Stimulated activated CD4-positive, alpha-beta T cell treated with anti-CD3 and anti-CD28 coated beads, TNF-alpha, amount 100 ng/mL, for 24 hours (primary cell): Measurements from ENCODE around the gene PPP1R2.
"Not testable (repeated sequence)": the region's sequence is repeated elsewhere in the genome, so short reads cannot be mapped to it uniquely, and the experiment has no call there.

ENCODE experiments used
- DNase-seq, 3 experiments: peaks; one replicate each; pipeline ENCODE4 v3.0.0-alpha.2; 2020; ENCODE audit warnings: low read depth in 3 of 3

Gene PPP1R2

GRCh38 chr3:195539479-195539878 is 3.6 kb downstream of the PPP1R2 start:
- DNase-seq, result no peak

GRCh38 chr3:195537995-195538394 is 5.1 kb downstream of the PPP1R2 start:
- peak in 1 of 3 experiments; percentile 47 for DNase-seq

- DNase-seq, result no peak
These were observed 7.8 kb downstream of the PPP1R2 start for GRCh38 chr3:195535293-195535692.

- no peak for DNase-seq
These were observed 10.3 kb downstream of the PPP1R2 start for GRCh38 chr3:195532834-195533233.

GRCh38 chr3:195532345-195532744 is 10.8 kb downstream of the PPP1R2 start:
- no peak for DNase-seq

- DNase-seq, result no peak
These were observed 11.4 kb downstream of the PPP1R2 start for GRCh38 chr3:195531683-195532082.

GRCh38 chr3:195526492-195526891 is 16.6 kb downstream of the PPP1R2 start:
- DNase-seq, result no peak

- DNase-seq, result peak in 1 of 3 experiments; percentile 27
These were observed 18.8 kb downstream of the PPP1R2 start for GRCh38 chr3:195524171-195524896.

GRCh38 chr3:195522254-195523023 is 20.7 kb downstream of the PPP1R2 start:
- DNase-seq, result no peak

GRCh38 chr3:195517030-195517429 is 26.1 kb downstream of the PPP1R2 start:
- DNase-seq, result no peak

GRCh38 chr3:195514610-195515235 is 28.4 kb downstream of the PPP1R2 start:
- DNase-seq, result not testable (repeated sequence)

- DNase-seq, result no peak
These were observed 30.3 kb downstream of the PPP1R2 start for GRCh38 chr3:195512798-195513345.

GRCh38 chr3:195511136-195511535 is 32.0 kb downstream of the PPP1R2 start:
- no peak for DNase-seq

GRCh38 chr3:195508185-195508584 is 34.9 kb downstream of the PPP1R2 start:
- no peak for DNase-seq

- no peak for DNase-seq
These were observed 67.5 kb downstream of the PPP1R2 start for GRCh38 chr3:195475614-195476013.

GRCh38 chr3:195475116-195475515 is 68.0 kb downstream of the PPP1R2 start:
- DNase-seq, result not testable (repeated sequence)

- no peak for DNase-seq
These were observed 74.3 kb downstream of the PPP1R2 start for GRCh38 chr3:195468841-195469240.

GRCh38 chr3:195468391-195468776 is 74.7 kb downstream of the PPP1R2 start:
- DNase-seq, result no peak

GRCh38 chr3:195467641-195468390 is 75.3 kb downstream of the PPP1R2 start:
- DNase-seq, result no peak

- no peak for DNase-seq
These were observed 76.9 kb downstream of the PPP1R2 start for GRCh38 chr3:195466251-195466650.
